ENCODE results near the gene PDK4.
"Not testable (repeated sequence)": the region's sequence is repeated elsewhere in the genome, so short reads cannot be mapped to it uniquely, and the experiment has no call there.

Gene PDK4

DNA sequence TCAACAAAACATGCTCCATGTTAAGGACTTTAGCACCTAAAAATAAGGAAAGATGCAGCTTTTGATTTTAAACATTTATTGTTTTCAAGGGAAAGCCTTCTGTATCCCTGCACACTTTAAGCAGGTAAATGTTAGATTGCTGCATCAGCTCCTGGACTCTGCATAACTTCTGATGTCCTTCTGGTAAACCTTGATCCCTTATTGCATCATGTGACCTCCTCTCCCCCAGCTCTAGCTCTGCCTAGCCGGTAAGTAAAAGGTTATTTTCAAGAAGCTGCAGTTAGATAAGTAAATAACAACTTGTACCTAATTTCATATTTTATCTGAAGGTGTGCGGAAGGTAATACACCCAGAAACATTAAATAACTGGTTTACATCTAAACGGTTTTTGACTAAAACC is 37.5 kb downstream of the PDK4 start:
- DNase-seq = no peak

GRCh38 chr7:95556777-95557176 is 39.5 kb downstream of the PDK4 start:
- DNase-seq = no peak

DNA sequence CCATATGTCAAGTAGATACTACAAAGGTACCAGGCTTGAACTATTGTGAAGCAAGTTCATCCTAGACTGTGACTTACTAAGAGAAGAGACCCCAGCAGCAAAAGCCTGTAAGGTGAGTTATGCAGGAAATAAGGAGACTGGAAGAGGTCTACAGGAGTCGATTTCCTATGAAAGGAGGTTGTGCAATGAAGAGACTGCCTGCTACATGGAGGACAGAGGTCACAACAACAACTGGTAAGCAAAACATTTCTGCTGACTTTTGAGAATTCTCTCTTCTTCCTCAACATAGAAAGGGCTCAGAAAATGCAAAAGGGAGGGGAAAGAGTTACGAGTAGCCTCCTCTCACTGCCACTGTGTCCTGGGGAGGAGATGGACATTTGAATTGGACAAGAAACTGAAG is 42.4 kb downstream of the PDK4 start:
- DNase-seq = no peak

DNA sequence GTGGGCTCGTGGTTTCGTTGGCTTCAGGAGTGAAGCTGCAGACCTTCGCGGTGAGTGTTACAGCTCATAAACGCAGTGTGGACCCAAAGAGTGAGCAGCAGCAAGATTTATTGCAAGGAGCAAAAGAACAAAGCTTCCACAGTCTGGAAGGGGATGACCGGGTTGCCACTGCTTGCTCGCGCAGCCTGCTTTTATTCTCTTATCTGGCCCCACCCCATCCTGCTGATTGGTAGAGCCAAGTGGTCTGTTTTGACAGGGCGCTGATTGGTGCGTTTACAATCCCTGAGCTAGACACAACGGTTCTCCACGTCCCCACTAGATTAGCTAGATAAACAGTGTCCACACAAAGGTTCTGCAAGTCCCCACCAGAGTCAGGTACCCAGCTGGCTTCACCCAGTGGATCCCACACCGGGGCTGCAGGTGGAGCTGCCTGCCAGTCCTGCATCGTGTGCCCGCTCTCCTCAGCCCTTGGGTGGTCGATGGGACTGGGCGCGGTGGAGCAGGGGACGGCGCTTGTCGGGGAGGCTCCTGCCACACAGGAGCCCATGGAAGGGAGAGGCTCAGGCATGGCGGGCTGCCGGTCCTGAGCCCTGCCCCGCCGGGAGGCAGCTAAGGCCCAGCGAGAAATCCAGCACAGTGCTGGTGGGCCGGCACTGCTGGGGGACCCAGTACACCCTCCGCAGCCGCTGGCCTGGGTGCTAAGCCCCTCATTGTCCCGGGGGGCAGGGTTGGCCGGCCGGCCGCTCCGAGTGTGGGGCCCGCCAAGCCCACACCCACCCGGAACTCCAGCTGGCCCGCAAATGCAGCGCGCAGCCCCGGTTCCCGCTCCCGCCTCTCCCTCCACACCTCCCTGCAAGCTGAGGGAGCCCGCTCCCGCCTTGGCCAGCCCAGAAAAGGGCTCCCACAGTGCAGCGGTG is 44.0 kb downstream of the PDK4 start:
- not testable (repeated sequence) for DNase-seq

GRCh38 chr7:95550546-95550945 is 45.8 kb downstream of the PDK4 start:
- no peak for DNase-seq

DNA sequence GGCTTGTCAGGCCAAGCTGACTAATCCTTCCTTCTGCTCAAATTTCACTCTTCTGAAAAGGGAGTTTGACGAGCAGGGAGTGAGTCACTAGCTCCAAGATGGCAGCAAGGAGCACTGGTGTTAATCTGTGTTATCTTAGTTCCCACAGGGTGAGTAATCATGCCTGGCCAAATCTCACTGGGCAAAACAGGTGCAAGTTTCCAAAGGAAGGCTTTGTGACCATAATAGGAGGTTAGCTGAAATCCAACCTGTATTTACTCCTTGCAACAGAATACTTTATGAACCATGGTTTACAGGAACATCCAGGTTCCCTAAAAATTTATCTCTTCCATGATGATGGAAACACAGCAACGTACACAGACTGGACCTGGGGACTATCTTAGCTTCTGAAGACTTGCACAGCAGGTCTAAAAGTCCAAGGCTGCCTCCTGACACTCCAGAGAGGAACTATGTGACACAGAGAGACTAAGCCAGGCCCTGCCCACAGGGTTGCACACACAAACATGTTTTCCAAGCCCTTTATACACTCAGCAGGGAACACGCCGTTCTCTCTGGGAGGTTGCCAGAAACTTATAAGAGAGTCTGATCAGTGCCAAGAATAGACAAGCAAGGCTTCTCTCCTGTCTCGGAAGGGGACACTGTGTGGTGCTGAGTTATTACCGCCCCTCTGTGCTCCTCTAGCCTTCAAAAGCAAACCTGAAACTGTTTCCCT is 46.3 kb downstream of the PDK4 start:
- no peak for DNase-seq

- no peak for DNase-seq
Measured at GRCh38 chr7:95547361-95548348, 48.7 kb downstream of the PDK4 start.

DNA sequence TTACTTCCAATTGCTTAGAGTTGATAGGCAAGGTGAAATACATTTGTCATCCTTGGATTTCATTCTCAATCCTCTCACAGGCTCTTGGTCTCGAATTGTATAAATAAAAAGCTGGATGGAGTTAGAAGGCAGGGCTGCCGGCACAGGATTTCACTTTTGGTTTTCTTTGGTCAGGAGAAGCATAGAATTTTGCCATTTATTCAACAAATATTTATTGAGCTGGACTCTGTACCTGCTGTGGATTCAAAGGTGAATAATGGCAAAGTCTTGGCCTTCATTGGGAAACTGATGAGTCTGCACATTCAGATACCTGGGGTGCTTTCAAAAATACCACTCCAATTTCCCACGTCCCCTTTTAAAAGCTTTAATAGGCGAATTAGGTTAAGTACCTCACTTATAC is 49.7 kb downstream of the PDK4 start:
- no peak for DNase-seq

DNA sequence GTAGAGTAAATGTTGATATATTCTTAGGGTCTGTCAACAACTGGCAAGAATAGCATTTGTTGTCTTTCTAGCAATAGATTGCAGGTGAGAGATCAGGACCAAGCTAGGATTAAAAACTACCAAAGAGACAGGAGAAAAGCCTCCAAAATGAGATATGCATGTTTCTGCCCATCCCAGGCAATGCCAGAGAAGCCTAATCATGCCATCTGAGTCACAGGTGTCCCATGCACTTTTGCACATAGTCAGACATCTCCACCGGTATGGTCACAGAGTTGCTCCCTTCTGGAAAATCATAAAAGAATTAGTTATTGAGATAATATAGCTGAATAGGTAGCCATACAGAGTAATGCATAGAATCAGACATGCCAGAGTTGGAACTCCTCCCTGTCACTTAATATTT is 50.6 kb downstream of the PDK4 start:
- DNase-seq = no peak

DNA sequence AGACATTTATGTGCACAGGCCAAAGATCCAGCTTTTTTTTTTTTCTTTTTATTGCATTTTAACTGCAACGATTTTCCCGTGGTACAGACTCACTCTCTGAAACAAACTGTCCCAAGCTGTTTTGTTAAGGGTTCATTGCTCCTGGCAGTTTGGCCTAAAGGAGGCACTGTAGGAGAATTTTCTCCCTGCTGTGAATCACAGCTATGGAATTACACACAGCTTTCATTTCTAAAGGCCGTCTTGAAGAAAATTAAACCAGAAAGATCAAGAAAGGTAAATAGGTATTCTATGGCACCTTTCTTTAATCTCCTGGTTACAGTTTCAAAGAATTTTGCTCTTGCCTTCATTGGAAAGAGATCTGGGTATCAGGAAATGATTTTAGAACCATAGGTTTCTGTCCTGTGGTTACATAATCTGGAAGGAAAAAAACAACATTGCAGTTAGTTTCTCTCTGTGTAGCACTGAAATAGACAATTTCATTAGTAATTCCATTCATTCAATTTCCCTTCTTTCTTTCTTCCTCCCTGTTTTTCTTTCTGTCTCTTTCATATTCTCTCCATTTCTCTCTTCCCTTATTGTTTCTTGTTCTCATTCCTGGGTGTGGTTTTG is 51.2 kb downstream of the PDK4 start:
- no peak for DNase-seq

GRCh38 chr7:95544171-95544570 is 52.1 kb downstream of the PDK4 start:
- DNase-seq = no peak

DNA sequence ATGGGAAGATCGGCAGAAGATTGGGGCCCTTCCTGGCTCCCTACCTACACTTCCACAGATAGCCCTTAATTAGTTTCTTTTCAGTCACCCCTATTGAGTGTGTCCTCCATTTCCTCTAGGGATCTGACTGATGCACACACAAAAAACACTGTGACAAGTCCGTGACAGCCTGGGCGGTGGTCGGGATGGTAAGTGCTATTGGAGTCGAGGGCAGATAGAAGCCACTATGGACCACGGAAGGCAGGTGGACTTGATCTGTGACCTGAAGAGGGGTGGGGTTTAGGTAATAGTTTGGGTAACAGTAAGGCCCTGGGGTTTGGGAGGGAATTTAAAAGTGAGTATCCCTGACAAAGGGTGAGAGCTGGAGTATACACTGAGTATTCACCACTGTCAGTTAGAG is 53.0 kb downstream of the PDK4 start:
- no peak for DNase-seq

- no peak for DNase-seq
Measured at GRCh38 chr7:95540366-95540765, 56.0 kb downstream of the PDK4 start.

DNA sequence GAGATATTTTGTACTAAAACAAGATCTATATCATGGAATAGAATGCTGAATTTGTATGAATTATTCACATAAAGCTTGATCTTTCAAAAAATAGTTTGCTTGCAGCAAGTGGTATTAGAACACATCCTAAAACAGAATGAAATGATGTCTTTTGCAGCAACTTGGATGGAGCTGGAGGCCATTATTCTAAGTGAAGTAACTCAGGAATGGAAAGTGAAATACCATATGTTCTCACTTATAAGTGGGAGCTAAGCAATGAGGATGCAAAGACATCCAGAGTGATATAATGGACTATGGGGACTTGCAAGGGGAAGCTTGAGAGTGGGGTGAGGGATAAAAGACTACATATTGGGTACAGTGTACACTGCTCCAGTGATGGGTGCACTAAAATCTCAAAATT is 56.9 kb downstream of the PDK4 start:
- no peak for DNase-seq

DNA sequence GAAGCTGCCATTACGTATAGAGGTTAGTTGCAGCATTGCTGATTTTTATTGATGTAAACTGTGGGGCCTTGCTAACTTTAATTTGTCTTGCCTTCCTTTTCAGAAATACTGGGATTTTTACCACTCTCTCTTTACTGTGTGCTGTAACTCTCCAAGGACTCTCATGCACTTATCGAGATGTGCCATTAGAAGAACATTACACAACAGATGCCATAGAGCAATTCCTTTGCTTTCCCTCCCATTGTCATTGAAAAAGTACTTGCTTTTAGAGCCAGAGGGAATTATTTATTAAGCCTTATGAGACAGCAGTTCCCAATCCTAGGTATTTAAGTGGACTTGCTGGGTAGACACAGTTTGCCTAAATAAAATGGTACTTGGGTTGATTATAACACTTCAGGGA is 58.8 kb downstream of the PDK4 start:
- no peak for DNase-seq

- DNase-seq = no peak
Measured at GRCh38 chr7:95536656-95537311, 59.5 kb downstream of the PDK4 start.

- DNase-seq = no peak
Measured at GRCh38 chr7:95535662-95536061, 60.7 kb downstream of the PDK4 start.

GRCh38 chr7:95534796-95535195 is 61.5 kb downstream of the PDK4 start:
- no peak for DNase-seq
